ENCODE data around the gene PNRC2. TPM values are rescaled to one million over a fixed set of nuclear protein-coding genes. Genes with fewer than 3 reads are reported as not detected.

The PNRC2 gene
- total and polyA plus RNA-seq, 2 of the 13 experiments (the other 11 are each of a cell fraction or from before 2014, with no cell fraction given) = 74.9 to 97.5 TPM

GRCh38 chr1:24004132-24004531, 44.5 kb downstream of the PNRC2 start:
- POLR2A ChIA-PET = interaction anchor here (1.2 to 4.0 kb wide), 6 partner anchors 8 to 45 kb away, joined by 4 to 63 read pairs (median 10); partner anchors contain the start of genes PNRC2 and SRSF10
- DNase-seq (ENCODE audit: low spot score) = no peak
- TF ChIP-seq CEBPG (CRISPR knock-in tag; IDR thresholded peaks at IDR 0.05) (peak; percentile 65; the same call in 1 of the 2 replicates), NCOA2 (CRISPR knock-in tag; IDR thresholded peaks at IDR 0.05) (peak; percentile 21; the same call in 1 of the 2 replicates), ZBTB44 (CRISPR knock-in tag; IDR thresholded peaks at IDR 0.05) (no peak), ZNF770 (CRISPR knock-in tag; IDR thresholded peaks at IDR 0.05) (peak; percentile 76; the same call in 1 of the 2 replicates), ZGPAT (CRISPR knock-in tag; IDR thresholded peaks at IDR 0.05) (no peak), FUBP1 (CRISPR knock-in tag; IDR thresholded peaks at IDR 0.05; ENCODE audit: borderline replicate concordance) (no peak), MED8 (CRISPR knock-in tag; IDR thresholded peaks at IDR 0.05; ENCODE audit: insufficient replicate concordance) (no peak), KAT7 (CRISPR knock-in tag; IDR thresholded peaks at IDR 0.05; ENCODE audit: borderline replicate concordance) (peak; percentile 9; the same call in 1 of the 2 replicates), ZMYM3 (CRISPR knock-in tag; IDR thresholded peaks at IDR 0.05) (0 out of 2 replicates have a peak, but pooled peaks have one; percentile 38), ZNF362 (CRISPR knock-in tag; IDR thresholded peaks at IDR 0.05; ENCODE audit: borderline replicate concordance) (peak; percentile 19; the same call in 1 of the 2 replicates), HNF4A (CRISPR knock-in tag; IDR thresholded peaks at IDR 0.05) (0 out of 2 replicates have a peak, but pooled peaks have one; percentile 33)

More at GRCh38 chr1:24004132-24004531, 44.5 kb downstream of the PNRC2 start:
- Histone ChIP-seq H4K20me1 (ENCODE audit: insufficient read depth, low read length) (no peaks in the 10 kb centered on the region), H3K36me3 (replicated peaks in 1 of 2; ENCODE audit: control insufficient read depth in 1 of 2, insufficient read depth in 2 of 2, low read length in 2 of 2) (no peaks in the 10 kb centered on the region), H3K79me2 (ENCODE audit: insufficient read depth, low read length) (no peaks in the 10 kb centered on the region), H3K9ac (ENCODE audit: insufficient read depth, low read depth, low read length) (peak overlapping the region; percentile 61), H3K4me3 (replicated peaks in 1 of 3; ENCODE audit: insufficient read depth in 1 of 3, low read depth in 2 of 3, low read length in 3 of 3) (peak overlapping the region in 2 of 3 experiments; percentile 31 to 46; a peak in 4 of 6 replicates), H3K27me3 (ENCODE audit: control insufficient read depth in 1 of 2, insufficient read depth in 2 of 2, low read length in 2 of 2) (no peaks in the 10 kb centered on the region), H2AFZ (ENCODE audit: low read length) (no peak overlapping the region), H3K27ac (ENCODE audit: extremely low read length, insufficient read depth, low read length) (peak overlapping the region; percentile 71), H3K4me2 (ENCODE audit: low read depth, low read length) (peak overlapping the region; percentile 80), H3K4me1 (ENCODE audit: insufficient read depth, low read length) (peaks cover 82% of the 10 kb centered on the region), H3K9me3 (ENCODE audit: low read length) (no peaks in the 10 kb centered on the region)
- ATAC-seq (no peak), FAIRE-seq (no peak)
- CTCF ChIA-PET (ENCODE audit: low intra/inter-chr PET ratio, low total read pairs) = no interaction called here
- 13% methylated on average over 5 of the region's 5 CpGs for WGBS (ENCODE audit: low lambda C conversion rate)
- no TSS peak for BruUV-seq (replicated peaks)
- in situ Hi-C loops (cut with HindIII; ENCODE audit: extremely low pct_ligation_motif_present, low pct_unique_long_range_greater_than_20kb) = no loop called here
- intact Hi-C loops (cut with micrococcal nuclease; ENCODE audit: unreplicated experiment) = no loop called here
